ENCODE results near the gene FRMPD4. TPM values are rescaled to one million over a fixed set of nuclear protein-coding genes. Genes with fewer than 3 reads are reported as not detected.
A peak's percentile ranks its signal among the peaks of the same experiment; 100 is the strongest.

Gene FRMPD4
- total RNA-seq = 0.08 TPM in 1 of 2 replicates, not detected in the other

DNA sequence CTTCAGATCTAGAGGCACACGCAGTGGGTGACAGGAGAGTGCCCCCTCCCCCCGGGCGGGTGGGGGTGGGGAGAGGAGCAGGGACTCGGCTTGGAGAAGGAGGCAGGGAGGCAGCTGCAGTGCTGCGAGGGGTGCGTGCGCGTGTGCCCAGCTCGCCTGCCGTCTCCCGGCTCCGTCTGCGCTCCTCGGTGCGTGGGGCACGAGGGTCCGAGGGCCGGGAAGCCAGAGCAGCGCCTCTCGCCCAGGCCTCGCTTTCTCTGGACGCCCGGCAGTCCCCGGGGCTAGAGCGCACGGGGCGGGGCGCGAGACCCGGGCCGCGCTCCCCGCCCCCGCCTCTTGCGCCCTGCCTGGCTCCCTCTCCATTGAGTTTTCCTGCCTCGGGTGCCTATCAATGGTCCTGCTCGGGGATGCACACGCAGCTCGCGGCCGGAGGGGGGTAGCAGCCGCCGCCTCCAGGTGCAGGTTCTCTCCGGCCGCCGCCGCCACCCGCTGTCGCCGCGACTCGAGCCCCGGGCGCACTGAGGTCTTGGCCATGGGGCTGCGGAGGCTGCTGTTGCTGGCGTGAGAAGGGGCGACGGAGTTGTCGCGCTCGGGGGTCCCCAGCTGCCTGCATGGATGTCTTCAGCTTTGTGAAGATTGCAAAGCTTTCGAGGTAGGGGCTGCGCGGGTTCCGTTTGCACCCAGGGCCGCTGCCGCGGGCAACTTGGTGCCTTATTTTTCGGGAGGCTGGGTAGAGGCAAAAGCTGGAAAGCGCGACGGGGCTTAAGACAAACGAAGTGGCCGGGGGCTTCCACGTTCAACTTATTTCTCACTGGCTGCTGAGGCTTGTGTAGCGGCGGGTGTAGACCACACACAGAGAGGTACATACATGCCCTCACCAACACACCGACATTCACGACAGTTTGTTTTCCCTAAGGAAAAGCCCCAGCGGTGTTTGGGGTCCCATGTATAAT is at the start of gene FRMPD4:
Gene FRMPD4, plus strand, starts transcription at position 113 of the 953 bp plus-strand sequence. Its CDS starts 499 bp downstream, at position 612.
- Histone ChIP-seq H3K4me3 (ENCODE audit: low read depth, low read length) (peak within 1 kb of the TSS; percentile 39), H3K36me3 (ENCODE audit: control insufficient read depth, insufficient read depth, low read length) (no peaks in the 10 kb centered on the region), H3K27me3 (ENCODE audit: control insufficient read depth, insufficient read depth, low read length) (peaks cover 24% of the 10 kb centered on the region)
- no peak for DNase-seq (ENCODE audit: low read depth)
- TF ChIP-seq, protein P1, sequence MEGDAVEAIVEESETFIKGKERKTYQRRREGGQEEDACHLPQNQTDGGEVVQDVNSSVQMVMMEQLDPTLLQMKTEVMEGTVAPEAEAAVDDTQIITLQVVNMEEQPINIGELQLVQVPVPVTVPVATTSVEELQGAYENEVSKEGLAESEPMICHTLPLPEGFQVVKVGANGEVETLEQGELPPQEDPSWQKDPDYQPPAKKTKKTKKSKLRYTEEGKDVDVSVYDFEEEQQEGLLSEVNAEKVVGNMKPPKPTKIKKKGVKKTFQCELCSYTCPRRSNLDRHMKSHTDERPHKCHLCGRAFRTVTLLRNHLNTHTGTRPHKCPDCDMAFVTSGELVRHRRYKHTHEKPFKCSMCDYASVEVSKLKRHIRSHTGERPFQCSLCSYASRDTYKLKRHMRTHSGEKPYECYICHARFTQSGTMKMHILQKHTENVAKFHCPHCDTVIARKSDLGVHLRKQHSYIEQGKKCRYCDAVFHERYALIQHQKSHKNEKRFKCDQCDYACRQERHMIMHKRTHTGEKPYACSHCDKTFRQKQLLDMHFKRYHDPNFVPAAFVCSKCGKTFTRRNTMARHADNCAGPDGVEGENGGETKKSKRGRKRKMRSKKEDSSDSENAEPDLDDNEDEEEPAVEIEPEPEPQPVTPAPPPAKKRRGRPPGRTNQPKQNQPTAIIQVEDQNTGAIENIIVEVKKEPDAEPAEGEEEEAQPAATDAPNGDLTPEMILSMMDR (IDR thresholded peaks at IDR 0.05; ENCODE audit: insufficient read depth, low read length, poor library complexity, severe bottlenecking) = no peak

DNA sequence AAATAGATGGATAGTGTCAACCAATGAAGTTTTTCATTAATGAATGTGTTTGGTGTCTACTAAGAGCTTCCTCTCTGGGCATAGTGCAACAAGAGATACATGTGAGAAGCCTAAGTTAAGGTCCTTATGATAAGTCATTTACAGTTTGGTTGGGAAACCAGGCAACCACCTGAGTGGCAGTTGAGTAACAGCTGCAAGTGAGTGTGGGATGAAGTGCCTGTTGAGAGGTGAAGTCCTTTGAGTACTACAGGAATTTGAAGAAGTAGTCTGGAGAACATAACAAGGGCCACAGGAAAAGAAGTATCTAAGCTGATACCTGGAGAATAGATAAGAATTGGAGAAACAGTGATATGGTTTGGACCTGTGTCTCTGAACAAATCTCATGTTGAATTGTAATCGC is 48.5 kb upstream of the FRMPD4 start:
- H3K27me3 ChIP-seq (ENCODE audit: control insufficient read depth, insufficient read depth, low read length) = no peaks in the 10 kb centered on the region
- H3K36me3 ChIP-seq (ENCODE audit: control insufficient read depth, insufficient read depth, low read length) = no peaks in the 10 kb centered on the region
- no peak overlapping the region for H3K4me3 ChIP-seq (ENCODE audit: low read depth, low read length)
- DNase-seq (ENCODE audit: low read depth) = no peak
- TF ChIP-seq, protein P1 (IDR thresholded peaks at IDR 0.05; ENCODE audit: insufficient read depth, low read length, poor library complexity, severe bottlenecking) = no peak

DNA sequence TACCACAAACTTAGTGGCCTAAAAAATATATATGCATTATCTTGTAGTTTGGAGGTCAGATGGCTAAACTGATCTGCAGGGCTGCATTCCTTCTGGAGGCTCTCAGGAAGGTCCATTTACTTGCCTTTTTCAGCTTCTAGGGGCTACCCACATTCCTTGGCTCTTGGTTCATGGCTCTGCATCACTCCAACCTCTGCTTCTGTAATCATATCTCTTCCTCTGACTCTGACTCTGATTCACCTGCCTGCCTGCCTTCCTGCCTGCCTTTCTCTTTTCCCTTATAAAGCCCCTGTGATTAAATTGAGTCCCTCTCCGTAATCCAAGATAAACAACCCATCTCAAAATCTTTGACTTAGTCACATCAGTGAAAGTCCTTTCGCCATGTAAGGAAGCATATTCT is 25.0 kb upstream of the FRMPD4 start:
- Histone ChIP-seq H3K27me3 (ENCODE audit: control insufficient read depth, insufficient read depth, low read length) (no peaks in the 10 kb centered on the region), H3K36me3 (ENCODE audit: control insufficient read depth, insufficient read depth, low read length) (no peaks in the 10 kb centered on the region), H3K4me3 (ENCODE audit: low read depth, low read length) (no peak overlapping the region)
- TF ChIP-seq, protein P1 (IDR thresholded peaks at IDR 0.05; ENCODE audit: insufficient read depth, low read length, poor library complexity, severe bottlenecking) = no peak
- no peak for DNase-seq (ENCODE audit: low read depth)

DNA sequence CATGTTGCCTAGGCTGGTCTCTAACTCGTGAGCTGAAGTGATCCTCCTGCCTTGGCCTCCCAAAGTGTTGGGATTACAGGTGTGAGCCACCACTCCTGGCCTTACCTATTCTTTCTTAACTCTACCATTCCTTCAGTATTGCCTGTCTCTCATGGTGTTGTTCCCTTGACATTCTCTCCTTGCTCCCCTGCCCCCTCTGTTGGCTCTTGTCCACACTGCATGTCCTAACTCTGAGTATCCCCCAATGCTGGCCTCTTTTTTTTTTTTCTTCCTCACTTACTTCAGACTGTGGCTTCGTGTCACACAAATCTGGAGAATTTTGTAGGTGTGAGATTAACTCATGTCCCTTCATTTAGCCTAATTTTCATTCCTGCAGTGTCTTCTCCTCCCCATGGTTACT is 22.9 kb upstream of the FRMPD4 start:
- Histone ChIP-seq H3K27me3 (ENCODE audit: control insufficient read depth, insufficient read depth, low read length) (no peaks in the 10 kb centered on the region), H3K4me3 (ENCODE audit: low read depth, low read length) (no peak overlapping the region), H3K36me3 (ENCODE audit: control insufficient read depth, insufficient read depth, low read length) (no peaks in the 10 kb centered on the region)
- no peak for DNase-seq (ENCODE audit: low read depth)
- TF ChIP-seq, protein P1 (IDR thresholded peaks at IDR 0.05; ENCODE audit: insufficient read depth, low read length, poor library complexity, severe bottlenecking) = peak; percentile 40

DNA sequence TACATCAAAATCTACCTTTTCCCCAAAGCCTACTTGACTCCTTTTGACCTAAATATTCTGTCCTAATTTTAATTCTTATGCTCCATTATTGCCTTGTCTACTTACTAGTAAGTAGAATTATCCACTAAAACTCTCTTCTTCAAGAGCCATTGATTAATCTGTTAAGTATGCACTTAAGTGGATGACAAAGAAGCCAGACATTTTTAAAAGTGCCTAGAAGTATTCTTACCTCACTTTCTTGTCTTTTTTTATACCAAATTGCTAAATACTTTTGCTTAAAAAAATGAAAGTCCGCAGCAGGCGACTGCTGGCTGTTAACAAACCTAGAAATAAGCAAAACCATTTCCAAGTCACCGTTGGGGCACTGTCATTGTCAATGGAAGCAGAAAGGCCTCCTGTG is 20.1 kb upstream of the FRMPD4 start:
- TF ChIP-seq, protein P1 (IDR thresholded peaks at IDR 0.05; ENCODE audit: insufficient read depth, low read length, poor library complexity, severe bottlenecking) = no peak
- DNase-seq (ENCODE audit: low read depth) = no peak
- H3K36me3 ChIP-seq (ENCODE audit: control insufficient read depth, insufficient read depth, low read length) = no peaks in the 10 kb centered on the region
- H3K27me3 ChIP-seq (ENCODE audit: control insufficient read depth, insufficient read depth, low read length) = no peaks in the 10 kb centered on the region
- H3K4me3 ChIP-seq (ENCODE audit: low read depth, low read length) = no peak overlapping the region

Measured in kidney epithelial cell (primary cell).